ENCODE measurements around the gene GPAT2.
"Not testable (repeated sequence)": the region's sequence is repeated elsewhere in the genome, so short reads cannot be mapped to it uniquely, and the experiment has no call there.

DNA sequence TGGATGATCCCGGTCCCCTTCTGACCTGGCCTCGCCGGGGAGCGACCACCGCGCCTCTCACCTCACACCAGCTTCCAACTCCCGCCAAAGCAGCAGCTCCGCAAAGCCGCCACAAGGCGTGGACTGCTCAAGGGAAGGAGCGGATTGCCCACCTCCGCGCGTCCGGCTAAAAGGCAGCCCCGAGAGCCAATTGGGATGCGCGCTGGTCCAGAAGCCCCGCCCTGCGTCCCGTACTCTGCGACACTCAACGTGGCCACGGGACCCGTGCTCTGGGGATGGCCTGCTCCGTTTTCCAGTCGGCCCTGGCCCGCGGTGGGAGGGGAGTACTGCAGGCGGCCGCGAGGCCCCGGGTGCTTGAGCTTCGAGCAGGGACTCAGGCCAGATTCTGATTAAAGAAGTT lies at the start of gene GPAT2:
- not testable (repeated sequence) for TF ChIP-seq POLR2A, CTCF (IDR thresholded peaks at IDR 0.05)

All from right lobe of liver (tissue), 4 donors.